ENCODE data around the gene RAB23.

Gene RAB23

GRCh38 chr6:57205550-57206328 is 16.4 kb downstream of the RAB23 start:
- TF ChIP-seq CEBPB (IDR thresholded peaks at IDR 0.05) (no peak), YY1 (IDR thresholded peaks at IDR 0.05; ENCODE audit: low read depth) (no peak), TEAD4 (IDR thresholded peaks at IDR 0.05) (no peak), MAX (IDR thresholded peaks at IDR 0.05) (no peak), REST (IDR thresholded peaks at IDR 0.05; ENCODE audit: low read depth) (no peak), EGR1 (IDR thresholded peaks at IDR 0.05) (no peak), EP300 (IDR thresholded peaks at IDR 0.05; ENCODE audit: borderline replicate concordance) (no peak), RAD21 (IDR thresholded peaks at IDR 0.05; ENCODE audit: low read depth) (no peak), TCF12 (IDR thresholded peaks at IDR 0.05; ENCODE audit: low read depth) (no peak)

GRCh38 chr6:57201718-57202117 is 20.4 kb downstream of the RAB23 start:
- TF ChIP-seq USF1 (IDR thresholded peaks at IDR 0.05) (no peak), NFIC (IDR thresholded peaks at IDR 0.05) (no peak), EP300 (IDR thresholded peaks at IDR 0.05; ENCODE audit: borderline replicate concordance) (no peak), MAX (IDR thresholded peaks at IDR 0.05) (no peak), CEBPB (IDR thresholded peaks at IDR 0.05) (no peak), CREB1 (IDR thresholded peaks at IDR 0.05; ENCODE audit: low read depth) (no peak), TAF1 (IDR thresholded peaks at IDR 0.05; ENCODE audit: low read depth) (no peak), YY1 (IDR thresholded peaks at IDR 0.05; ENCODE audit: low read depth) (no peak)

- TF ChIP-seq ZBTB7A (IDR thresholded peaks at IDR 0.05; ENCODE audit: low read depth), result no peak
- TF ChIP-seq NFIC (IDR thresholded peaks at IDR 0.05), result no peak
- TF ChIP-seq TCF12 (IDR thresholded peaks at IDR 0.05; ENCODE audit: low read depth), result no peak
- TF ChIP-seq CREB1 (IDR thresholded peaks at IDR 0.05; ENCODE audit: low read depth), result no peak
- no peak for TF ChIP-seq TAF1 (IDR thresholded peaks at IDR 0.05; ENCODE audit: low read depth)
- no peak for TF ChIP-seq USF1 (IDR thresholded peaks at IDR 0.05)
- TF ChIP-seq MAX (IDR thresholded peaks at IDR 0.05), result no peak
- TF ChIP-seq EP300 (IDR thresholded peaks at IDR 0.05; ENCODE audit: borderline replicate concordance), result no peak
- no peak for TF ChIP-seq TEAD4 (IDR thresholded peaks at IDR 0.05)
Observed at GRCh38 chr6:57198926-57199636, 23.0 kb downstream of the RAB23 start.

GRCh38 chr6:57195457-57195856 is 26.6 kb downstream of the RAB23 start:
- no peak for TF ChIP-seq TAF1 (IDR thresholded peaks at IDR 0.05; ENCODE audit: low read depth)
- no peak for TF ChIP-seq ZBTB7A (IDR thresholded peaks at IDR 0.05; ENCODE audit: low read depth)
- no peak for TF ChIP-seq RAD21 (IDR thresholded peaks at IDR 0.05; ENCODE audit: low read depth)
- TF ChIP-seq FOXM1 (IDR thresholded peaks at IDR 0.05; ENCODE audit: borderline replicate concordance, low read depth), result no peak
- TF ChIP-seq REST (IDR thresholded peaks at IDR 0.05; ENCODE audit: low read depth), result no peak
- TF ChIP-seq USF1 (IDR thresholded peaks at IDR 0.05), result no peak
- no peak for TF ChIP-seq EP300 (IDR thresholded peaks at IDR 0.05; ENCODE audit: borderline replicate concordance)
- TF ChIP-seq TCF12 (IDR thresholded peaks at IDR 0.05; ENCODE audit: low read depth), result no peak
- no peak for TF ChIP-seq YY1 (IDR thresholded peaks at IDR 0.05; ENCODE audit: low read depth)
- TF ChIP-seq EGR1 (IDR thresholded peaks at IDR 0.05), result no peak
- no peak for TF ChIP-seq TEAD4 (IDR thresholded peaks at IDR 0.05)
- no peak for TF ChIP-seq CEBPB (IDR thresholded peaks at IDR 0.05)
- no peak for TF ChIP-seq MAX (IDR thresholded peaks at IDR 0.05)
- TF ChIP-seq CREB1 (IDR thresholded peaks at IDR 0.05; ENCODE audit: low read depth), result no peak
